HG02884 (cell line): ENCODE measurements around the gene NBL1.

ENCODE experiments used
- ATAC-seq: cut with Tn5 transposase; IDR thresholded peaks from one replicate; pipeline ENCODE4 v1.9.1; 2021; ENCODE audit warnings: mild to moderate bottlenecking, moderate library complexity; ENCODE audit not compliant: unreplicated experiment

The NBL1 gene

GRCh38 chr1:19643602-19644394, at the start of gene NBL1:
Gene NBL1, plus strand, starts transcription at chr1:19644311. Its CDS starts 10,720 bp downstream, at chr1:19655031.
- peak; percentile 45 for ATAC-seq

DNA sequence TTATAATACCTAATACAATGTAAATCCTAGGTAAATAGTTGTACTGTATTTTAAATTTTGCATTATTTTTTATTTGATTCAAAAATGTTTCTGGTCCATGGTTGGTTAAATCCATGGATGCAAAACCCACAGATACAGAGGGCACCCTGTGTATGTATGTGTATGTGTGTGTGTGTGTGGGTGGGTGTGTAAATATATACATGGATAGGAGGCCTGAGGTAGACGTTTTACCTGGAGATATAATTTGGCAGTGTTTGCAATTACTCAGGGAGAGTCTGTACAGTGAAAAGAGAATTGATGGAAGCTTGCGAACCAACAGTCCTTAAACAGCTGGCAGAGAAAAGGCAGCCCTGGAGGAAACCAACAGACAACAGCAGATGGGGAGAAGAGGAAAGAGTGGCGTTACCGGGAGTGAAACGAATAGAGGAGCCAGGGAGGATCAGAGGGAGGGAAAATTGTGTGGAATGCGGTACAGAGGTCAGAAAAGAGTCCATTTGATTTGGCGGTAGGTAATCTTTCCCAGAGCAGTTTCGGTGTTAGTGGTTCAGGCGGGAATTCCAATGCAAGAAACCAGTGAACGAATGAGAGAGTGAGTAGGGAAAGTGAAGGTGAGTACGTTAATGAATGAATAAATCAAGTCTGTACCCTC, 47.9 kb upstream of the NBL1 start:
- ATAC-seq: no peak

DNA sequence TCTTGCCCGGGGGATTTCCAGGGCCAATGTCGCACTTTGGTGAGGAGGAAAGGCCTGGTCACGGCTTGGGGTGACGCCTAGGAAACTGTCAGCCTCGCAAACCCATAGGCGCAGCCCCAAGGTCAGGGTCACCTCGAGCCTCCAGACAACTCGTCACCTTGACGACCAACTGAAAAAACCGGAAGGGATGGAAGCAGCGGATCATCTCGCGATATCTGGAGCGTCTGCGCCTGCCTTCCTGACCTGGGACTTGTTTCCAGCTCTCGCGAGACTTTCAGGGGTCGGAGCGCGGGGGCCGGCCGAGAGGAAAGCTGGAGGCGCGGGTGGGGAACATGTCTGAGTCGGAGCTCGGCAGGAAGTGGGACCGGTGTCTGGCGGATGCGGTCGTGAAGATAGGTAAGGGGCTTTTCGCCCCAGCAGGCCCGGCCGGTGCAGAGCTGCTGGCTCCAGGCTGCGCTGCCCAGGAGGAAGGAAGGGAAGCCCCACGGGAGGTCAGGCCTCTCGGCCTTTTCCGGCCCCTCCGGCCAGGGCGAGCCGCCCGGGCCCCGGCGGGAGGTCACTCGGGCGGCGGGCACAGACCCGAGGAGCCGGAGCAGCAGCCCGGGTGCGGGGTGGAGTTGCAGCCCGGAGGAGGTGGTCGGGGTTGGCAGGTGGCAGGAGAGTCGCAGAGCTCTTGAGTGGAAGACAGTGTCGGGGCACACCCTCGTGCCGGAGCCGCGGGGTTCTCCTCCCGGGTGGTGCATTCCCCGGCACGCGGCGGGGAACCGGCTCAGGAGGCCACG, 47.2 kb upstream of the NBL1 start:
- ATAC-seq: peak; percentile 67

GRCh38 chr1:19597496-19598309, 46.4 kb upstream of the NBL1 start:
- no peak for ATAC-seq

DNA sequence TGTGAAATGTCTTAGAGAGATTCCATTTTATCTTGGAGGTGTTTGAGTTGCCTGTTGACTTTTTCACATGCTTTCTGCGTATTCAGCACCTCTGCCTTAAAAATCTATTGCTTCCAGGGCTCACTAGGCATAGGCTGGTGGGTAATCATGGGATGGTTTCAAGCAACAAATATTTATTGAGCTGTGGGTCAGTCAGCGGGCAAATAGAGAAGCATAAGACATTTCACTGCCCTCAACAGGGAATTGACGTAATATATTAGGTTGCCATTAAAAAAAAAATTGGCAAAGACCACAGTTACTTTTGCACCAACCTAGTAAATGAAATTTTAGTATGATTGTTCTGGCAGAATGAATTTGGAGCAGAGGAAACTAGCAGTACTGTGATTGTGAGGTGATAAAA, 44.3 kb upstream of the NBL1 start:
- ATAC-seq: no peak

- ATAC-seq: no peak
Observed at GRCh38 chr1:19602486-19602885, 41.6 kb upstream of the NBL1 start.

DNA sequence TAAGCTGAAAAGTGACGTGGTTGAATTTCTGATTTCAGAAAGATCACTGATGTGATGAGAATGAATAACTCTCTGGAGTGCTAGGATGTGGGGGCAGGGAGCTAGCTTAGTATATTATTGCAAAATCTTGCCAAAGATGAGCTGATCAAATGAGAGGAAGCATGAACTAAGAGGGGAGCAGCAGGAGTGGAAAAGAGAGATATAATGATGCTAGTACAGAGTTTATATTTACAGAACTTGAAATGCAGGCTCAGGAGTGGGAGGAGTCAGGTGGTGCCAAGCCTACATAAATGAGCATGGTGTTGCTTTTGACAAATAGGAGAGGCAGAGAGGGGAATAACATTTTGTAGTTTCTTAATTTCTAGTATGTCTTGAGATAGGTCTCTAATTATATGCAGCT, 38.1 kb upstream of the NBL1 start:
- ATAC-seq: no peak

GRCh38 chr1:19606817-19607642, 37.1 kb upstream of the NBL1 start:
- no peak for ATAC-seq

DNA sequence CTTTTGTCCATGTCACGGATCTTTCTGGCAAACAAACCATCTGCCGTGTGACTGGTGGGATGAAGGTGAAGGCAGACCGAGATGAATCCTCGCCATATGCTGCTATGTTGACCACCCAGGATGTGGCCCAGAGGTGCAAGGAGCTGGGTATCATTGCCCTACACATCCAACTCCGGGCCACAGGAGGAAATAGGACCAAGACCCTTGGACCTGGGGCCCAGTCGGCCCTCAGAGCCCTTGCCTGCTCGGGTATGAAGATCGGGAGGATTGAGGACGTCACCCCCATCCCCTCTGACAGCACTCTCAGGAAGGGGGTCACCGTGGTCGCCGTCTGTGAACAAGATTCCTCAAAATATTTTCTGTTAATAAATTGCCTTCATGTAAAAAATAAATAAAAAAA, 35.9 kb upstream of the NBL1 start:
- no peak for ATAC-seq

GRCh38 chr1:19610282-19610981, 33.7 kb upstream of the NBL1 start:
- ATAC-seq: no peak

DNA sequence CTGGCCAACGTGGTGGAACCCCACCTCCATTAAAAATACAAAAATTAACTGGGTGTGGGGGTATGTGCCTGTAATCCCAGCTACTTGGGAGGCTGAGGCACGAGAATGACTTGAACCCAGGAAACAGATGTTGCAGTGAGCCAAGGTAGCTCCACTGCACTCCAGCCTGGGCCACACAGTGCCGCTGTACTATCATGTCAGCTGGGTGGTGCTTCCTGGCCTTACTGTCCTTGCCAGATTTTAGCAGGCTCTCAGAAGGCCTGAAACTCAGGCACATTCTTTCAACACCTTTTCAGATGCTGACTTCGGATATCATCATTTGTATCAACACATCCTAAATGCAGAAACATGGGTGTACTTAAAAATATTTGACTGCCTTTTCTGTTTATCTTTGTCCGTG, 31.6 kb upstream of the NBL1 start:
- ATAC-seq: no peak

DNA sequence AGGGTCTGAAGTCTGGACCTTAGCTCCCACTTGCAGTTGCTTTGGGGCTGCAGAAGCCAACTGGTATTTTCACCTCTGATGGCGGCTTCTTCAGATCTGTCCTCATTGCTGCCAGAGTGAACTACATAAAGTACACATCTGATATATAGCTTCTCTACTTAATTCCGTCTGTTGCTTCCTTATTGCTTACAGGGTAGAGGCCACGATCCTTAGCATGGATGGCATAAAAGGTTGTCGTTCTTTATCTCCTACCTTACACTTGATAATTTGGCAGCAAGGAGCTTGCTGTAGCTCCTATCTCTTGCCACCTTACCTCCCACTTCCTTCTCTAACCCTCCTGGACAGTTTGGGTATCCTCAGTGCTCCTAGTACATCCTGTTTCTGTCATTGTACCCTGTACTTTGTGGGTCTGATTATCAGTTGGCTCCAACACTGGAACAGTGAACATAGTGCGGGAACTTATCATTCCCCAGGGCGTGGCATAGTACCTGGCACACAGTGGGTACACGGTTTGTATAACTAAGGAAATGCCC, 30.9 kb upstream of the NBL1 start:
- ATAC-seq: no peak

DNA sequence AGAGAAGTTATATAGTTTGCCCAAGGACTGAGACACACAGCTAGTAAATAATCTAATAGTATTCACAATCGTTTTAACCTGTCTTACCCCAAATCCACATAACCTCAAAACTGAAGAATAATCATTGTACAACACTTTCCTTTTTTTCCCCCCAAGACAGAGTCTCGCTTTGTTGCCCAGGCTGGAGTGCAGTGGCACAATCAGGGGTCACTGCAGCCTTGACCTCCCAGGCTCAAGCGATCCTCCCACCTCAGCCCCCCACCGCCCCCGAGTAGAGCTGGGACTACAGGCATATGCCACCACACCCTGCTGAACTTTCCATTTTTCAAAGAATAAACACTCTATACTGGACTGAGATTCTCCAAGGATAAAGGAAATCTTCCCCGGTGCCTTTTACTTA, 28.7 kb upstream of the NBL1 start:
- ATAC-seq: no peak

DNA sequence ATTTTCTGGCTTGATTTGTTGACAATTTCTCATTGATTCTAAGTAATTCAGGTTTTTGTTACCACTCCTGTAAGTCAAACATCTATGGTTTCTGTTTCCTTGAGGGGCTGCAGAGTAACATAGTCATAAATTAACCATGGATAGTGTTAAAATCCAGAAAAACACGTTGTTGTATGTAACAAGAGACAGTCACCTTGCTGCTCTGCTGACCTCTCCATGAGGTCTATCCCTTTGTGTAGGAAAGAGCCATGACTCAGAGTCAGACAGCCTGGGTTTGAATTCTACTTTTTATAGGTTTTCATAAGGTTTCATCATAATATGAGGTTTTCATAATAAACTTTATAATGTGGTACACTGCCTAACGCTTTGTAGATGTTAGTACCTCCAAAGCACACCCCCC, 27.6 kb upstream of the NBL1 start:
- ATAC-seq: no peak

DNA sequence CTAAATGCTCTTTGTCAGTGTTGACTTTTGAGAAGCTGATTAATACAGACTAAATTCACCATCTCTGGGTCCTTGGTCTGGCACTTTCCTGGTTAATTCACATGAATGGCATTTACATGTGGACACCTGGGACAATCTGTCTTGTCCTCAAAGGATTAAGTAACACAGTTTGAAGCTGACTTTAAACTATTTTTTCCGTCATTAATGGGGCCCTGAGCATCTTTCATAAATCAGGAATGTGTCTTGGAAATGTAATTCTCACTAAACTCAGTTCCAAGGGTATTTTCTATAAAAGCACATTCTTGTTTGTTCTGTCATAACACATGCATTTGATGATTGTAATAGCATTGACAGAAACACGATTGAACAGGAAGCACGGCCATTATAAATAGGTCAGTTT, 26.7 kb upstream of the NBL1 start:
- no peak for ATAC-seq

DNA sequence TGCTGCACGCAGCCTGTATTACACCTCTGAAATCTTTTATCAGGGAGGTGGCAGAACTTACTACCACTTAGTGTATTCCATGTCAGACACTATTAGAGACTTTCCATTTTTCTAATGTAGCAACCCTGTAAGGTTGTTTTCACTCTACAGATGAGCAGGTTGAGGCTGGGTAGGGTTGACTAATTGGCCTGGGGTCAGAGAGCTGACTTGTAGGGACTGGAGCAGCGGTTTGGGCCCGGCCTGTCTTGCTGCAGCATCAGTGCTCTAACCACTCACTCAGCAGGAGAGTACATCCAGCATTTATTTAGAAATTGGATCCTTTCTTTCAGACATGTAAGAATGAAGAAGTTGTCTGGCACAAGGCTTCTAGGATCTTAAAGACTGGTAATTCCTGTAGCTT, 25.7 kb upstream of the NBL1 start:
- ATAC-seq: no peak

DNA sequence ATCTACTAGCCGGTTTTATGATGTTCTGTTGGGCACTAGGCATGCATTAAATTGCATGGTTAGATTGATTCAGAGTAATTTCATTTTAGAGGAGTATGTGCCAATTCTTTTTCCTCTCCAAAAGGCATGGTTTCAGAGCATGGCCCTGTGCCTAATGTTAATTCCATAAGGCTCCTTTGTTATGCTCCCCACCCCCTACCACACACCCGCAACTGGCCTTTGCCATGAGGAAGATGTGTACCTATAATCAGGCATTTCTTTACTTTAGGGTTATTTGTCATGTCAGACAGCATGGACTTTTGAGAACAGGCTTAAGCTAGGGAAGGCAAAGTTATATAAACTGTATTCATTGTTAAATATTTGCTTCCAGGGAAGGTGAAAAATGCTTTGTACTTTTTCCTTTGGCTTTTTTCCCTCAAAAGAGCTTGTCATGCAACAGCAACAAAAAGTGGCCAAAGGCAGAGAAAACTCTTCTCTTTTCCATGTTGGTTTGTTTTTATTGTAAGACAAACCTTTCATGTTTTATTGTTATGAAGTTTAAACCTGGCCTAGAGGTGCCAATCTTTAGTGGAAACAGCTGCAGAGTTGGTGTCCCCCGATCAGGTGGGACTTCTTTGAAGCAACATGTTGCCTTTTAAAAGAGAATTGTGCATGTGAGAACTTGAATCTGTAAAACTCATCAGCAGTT, 24.3 kb upstream of the NBL1 start:
- no peak for ATAC-seq

GRCh38 chr1:19620786-19621185, 23.3 kb upstream of the NBL1 start:
- no peak for ATAC-seq
